Nephron (organoid): ENCODE data around the gene PIBF1.

ENCODE experiments used
- H3K27ac Mint-ChIP-seq, 3 experiments: 2 replicates each; pipeline ENCODE4 v1.8.0; 2020; ENCODE audit warnings: mixed read lengths in 3 of 3, mild to moderate bottlenecking in 2 of 3, moderate library complexity in 1 of 3
- H3K27me3 Mint-ChIP-seq: 2 replicates; pipeline ENCODE4 v1.8.0; 2021; ENCODE audit warnings: low read depth, mild to moderate bottlenecking, moderate library complexity, mixed read lengths
- H3K36me3 Mint-ChIP-seq: 2 replicates; pipeline ENCODE4 v1.8.0; 2020; ENCODE audit warnings: low read depth, mixed read lengths
- H3K4me1 Mint-ChIP-seq: 2 replicates; pipeline ENCODE4 v1.8.0; 2020; ENCODE audit warnings: mixed read lengths
- H3K4me3 Mint-ChIP-seq, 3 experiments: 2 replicates each; pipeline ENCODE4 v1.8.0; 2020; ENCODE audit warnings: mild to moderate bottlenecking in 3 of 3, mixed read lengths in 3 of 3, moderate library complexity in 2 of 3
- H3K9me3 Mint-ChIP-seq: 2 replicates; pipeline ENCODE4 v1.8.0; 2020; ENCODE audit warnings: mixed read lengths
- TF ChIP-seq, protein P1 (sequence below), 3 experiments: fragments of 200-600 bp; sonication (generic); IDR thresholded peaks; one replicate each; pipeline ENCODE4 v1.5.0; 2021; ENCODE audit warnings: antibody characterized with exemption in 3 of 3; ENCODE audit not compliant: unreplicated experiment in 3 of 3

PIBF1 gene

DNA sequence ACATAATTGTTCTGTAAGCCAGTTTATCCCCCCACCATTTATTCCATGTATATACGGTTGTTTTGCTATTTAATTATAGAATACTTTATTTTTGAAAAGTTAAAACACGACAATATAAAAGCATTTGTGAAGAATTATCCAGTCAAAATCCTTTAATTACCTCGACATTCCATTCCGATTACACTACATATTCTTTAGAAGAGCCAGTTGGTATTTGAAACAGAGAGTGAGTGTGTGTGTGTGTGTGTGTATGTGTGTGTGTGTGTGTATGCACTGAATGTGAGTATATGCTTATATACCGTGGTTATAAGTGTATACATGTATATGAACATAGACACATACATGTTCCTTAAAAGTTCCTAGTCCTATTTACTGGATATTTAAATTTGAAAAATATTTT lies 189.0 kb downstream of the PIBF1 start:
- Mint-ChIP-seq H3K4me1 (no peaks in the 10 kb centered on the region), H3K9me3 (no peaks in the 10 kb centered on the region), H3K4me3 (no peak overlapping the region), H3K27me3 (no peaks in the 10 kb centered on the region), H3K27ac (peak overlapping the region in 1 of 3 experiments; percentile 39), H3K36me3 (peaks cover 18% of the 10 kb centered on the region)
- TF ChIP-seq, protein P1, sequence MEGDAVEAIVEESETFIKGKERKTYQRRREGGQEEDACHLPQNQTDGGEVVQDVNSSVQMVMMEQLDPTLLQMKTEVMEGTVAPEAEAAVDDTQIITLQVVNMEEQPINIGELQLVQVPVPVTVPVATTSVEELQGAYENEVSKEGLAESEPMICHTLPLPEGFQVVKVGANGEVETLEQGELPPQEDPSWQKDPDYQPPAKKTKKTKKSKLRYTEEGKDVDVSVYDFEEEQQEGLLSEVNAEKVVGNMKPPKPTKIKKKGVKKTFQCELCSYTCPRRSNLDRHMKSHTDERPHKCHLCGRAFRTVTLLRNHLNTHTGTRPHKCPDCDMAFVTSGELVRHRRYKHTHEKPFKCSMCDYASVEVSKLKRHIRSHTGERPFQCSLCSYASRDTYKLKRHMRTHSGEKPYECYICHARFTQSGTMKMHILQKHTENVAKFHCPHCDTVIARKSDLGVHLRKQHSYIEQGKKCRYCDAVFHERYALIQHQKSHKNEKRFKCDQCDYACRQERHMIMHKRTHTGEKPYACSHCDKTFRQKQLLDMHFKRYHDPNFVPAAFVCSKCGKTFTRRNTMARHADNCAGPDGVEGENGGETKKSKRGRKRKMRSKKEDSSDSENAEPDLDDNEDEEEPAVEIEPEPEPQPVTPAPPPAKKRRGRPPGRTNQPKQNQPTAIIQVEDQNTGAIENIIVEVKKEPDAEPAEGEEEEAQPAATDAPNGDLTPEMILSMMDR (IDR thresholded peaks at IDR 0.05; ENCODE audit: unreplicated experiment in 3 of 3): no peak

DNA sequence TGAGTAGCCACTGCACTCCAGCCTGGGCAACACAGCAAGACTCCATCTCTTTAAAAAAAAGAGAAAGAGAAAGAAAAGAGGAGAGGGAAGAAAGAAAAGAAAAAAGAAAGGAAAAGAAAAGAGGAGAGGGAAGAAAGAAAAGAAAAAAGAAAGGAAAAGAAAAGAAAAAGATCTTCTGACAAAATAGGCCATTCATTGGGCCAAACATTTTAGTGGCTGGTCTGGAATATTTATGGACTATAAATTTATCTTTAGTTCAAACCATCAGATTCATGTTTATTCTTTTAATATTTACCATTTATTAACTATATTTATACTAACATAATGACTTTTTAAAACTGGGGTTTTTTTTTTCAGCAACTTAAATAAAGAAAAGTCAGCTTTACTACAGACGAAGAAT lies 191.3 kb downstream of the PIBF1 start:
- Mint-ChIP-seq H3K36me3 (peaks cover 16% of the 10 kb centered on the region), H3K27me3 (no peaks in the 10 kb centered on the region), H3K4me3 (no peak overlapping the region), H3K27ac (no peak overlapping the region), H3K4me1 (no peaks in the 10 kb centered on the region), H3K9me3 (no peaks in the 10 kb centered on the region)
- TF ChIP-seq, protein P1 (IDR thresholded peaks at IDR 0.05; ENCODE audit: unreplicated experiment in 3 of 3): no peak

DNA sequence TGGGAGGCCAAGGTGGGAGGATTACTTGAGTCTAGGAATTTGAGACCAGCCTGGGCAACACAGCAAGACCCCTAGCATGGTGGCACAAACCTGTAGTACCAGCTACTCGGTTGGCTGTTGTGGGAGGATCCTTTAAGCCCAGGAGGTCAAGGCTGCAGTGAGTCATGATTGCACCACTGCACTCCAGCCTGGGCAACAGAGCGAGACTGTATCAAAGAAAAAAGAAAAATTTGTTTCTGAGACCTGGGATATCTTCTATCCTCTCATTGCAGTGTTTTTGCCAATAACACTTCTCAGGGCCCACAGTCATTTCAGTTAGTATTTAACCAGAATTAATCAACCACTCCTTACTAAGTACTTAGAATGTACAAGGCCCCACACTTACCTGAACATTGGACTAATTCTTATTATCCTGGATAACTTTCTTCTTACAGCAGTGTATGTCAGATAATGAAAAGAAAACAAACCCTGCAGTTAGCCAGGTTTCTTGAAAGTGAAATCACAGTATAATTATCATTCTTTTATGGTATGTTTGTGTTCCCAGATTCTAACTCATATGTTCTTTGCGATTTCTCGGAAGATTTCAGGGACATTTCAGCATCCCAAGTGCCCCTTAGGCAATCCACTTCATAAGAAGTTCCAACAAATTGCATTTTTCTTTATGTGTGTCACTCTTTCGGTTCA lies 201.3 kb downstream of the PIBF1 start:
- H3K4me1 Mint-ChIP-seq: no peaks in the 10 kb centered on the region
- no peak overlapping the region for H3K4me3 Mint-ChIP-seq
- peak overlapping the region; percentile 82 to 94 (median 85) for H3K27ac Mint-ChIP-seq
- H3K27me3 Mint-ChIP-seq: no peaks in the 10 kb centered on the region
- TF ChIP-seq, protein P1 (IDR thresholded peaks at IDR 0.05; ENCODE audit: unreplicated experiment in 3 of 3): no peak
- H3K9me3 Mint-ChIP-seq: no peaks in the 10 kb centered on the region
- H3K36me3 Mint-ChIP-seq: peaks cover 4% of the 10 kb centered on the region

DNA sequence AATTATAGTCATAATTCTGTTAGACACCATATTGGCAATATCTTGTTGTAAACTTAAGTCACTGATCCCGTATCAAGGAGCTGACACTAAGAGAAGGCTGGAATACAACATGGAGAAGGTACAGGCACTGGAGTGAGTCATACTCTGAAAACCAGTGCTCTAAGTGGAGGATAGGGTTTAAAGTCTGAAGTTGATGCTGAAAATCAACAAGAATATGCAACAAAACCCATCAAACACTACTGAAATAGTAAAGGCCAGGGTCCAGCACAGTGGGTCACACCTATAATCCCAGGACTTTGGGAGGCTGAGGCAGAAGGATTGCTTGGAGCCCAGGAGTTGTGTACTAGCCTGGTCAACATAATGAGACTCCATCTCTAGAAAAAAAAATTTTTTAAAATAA lies 203.7 kb downstream of the PIBF1 start:
- H3K9me3 Mint-ChIP-seq: peaks cover 4% of the 10 kb centered on the region
- peaks cover 7% of the 10 kb centered on the region for H3K36me3 Mint-ChIP-seq
- no peaks in the 10 kb centered on the region for H3K27me3 Mint-ChIP-seq
- H3K27ac Mint-ChIP-seq: no peak overlapping the region
- H3K4me3 Mint-ChIP-seq: no peak overlapping the region
- TF ChIP-seq, protein P1 (IDR thresholded peaks at IDR 0.05; ENCODE audit: unreplicated experiment in 3 of 3): no peak
- H3K4me1 Mint-ChIP-seq: no peaks in the 10 kb centered on the region

DNA sequence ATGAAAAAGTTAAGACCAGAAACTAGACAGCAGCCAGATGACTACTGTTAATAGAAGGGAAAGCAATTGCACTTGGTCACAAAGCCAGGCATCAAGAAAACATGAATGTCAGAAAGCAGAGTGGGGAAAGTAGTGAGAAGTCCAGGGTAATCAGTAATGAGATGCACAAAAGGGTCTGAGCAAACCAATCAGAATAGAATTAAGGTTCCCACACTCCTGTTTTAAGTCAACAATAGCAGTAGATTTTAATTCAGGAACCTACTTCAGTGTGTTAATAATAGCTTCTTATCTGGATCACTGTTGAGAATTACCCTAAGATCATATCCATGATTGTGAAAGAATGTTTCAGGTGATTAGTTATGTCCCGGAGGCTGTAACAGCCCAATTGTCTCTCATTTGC lies 204.3 kb downstream of the PIBF1 start:
- H3K9me3 Mint-ChIP-seq: peaks cover 6% of the 10 kb centered on the region
- no peaks in the 10 kb centered on the region for H3K4me1 Mint-ChIP-seq
- H3K27me3 Mint-ChIP-seq: no peaks in the 10 kb centered on the region
- H3K27ac Mint-ChIP-seq: peak overlapping the region in 1 of 3 experiments; percentile 51
- peaks cover 11% of the 10 kb centered on the region for H3K36me3 Mint-ChIP-seq
- TF ChIP-seq, protein P1 (IDR thresholded peaks at IDR 0.05; ENCODE audit: unreplicated experiment in 3 of 3): no peak
- no peak overlapping the region for H3K4me3 Mint-ChIP-seq

DNA sequence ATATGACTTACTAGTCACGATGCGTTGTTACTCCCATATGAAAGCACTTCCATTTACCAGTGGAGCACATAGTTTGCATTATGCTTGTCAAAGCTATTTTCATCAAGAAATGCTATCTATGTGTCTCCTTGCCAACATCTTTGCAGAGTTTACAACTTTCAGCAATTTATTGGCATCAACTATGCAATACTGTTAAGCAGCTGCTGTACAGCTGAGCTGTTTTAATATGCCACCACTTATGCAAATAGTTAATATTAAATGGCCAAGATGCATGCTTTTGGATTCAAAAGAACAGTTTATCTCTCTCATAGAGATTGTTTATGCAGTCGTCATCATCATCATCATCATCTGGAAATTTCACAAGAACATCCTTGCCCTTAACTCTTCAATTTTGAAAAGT lies 209.0 kb downstream of the PIBF1 start:
- TF ChIP-seq, protein P1 (IDR thresholded peaks at IDR 0.05; ENCODE audit: unreplicated experiment in 3 of 3): no peak
- Mint-ChIP-seq H3K4me1 (no peaks in the 10 kb centered on the region), H3K4me3 (no peak overlapping the region), H3K36me3 (peaks cover 19% of the 10 kb centered on the region), H3K27me3 (no peaks in the 10 kb centered on the region), H3K9me3 (peaks cover 6% of the 10 kb centered on the region), H3K27ac (no peak overlapping the region)
